ENCODE measurements around the gene ZFP36. TPM values are rescaled to one million over a fixed set of nuclear protein-coding genes. Genes with fewer than 3 reads are reported as not detected.

ZFP36 gene
- total and polyA plus RNA-seq, 4 donors: 41.2 to 655 (median 172) TPM

DNA sequence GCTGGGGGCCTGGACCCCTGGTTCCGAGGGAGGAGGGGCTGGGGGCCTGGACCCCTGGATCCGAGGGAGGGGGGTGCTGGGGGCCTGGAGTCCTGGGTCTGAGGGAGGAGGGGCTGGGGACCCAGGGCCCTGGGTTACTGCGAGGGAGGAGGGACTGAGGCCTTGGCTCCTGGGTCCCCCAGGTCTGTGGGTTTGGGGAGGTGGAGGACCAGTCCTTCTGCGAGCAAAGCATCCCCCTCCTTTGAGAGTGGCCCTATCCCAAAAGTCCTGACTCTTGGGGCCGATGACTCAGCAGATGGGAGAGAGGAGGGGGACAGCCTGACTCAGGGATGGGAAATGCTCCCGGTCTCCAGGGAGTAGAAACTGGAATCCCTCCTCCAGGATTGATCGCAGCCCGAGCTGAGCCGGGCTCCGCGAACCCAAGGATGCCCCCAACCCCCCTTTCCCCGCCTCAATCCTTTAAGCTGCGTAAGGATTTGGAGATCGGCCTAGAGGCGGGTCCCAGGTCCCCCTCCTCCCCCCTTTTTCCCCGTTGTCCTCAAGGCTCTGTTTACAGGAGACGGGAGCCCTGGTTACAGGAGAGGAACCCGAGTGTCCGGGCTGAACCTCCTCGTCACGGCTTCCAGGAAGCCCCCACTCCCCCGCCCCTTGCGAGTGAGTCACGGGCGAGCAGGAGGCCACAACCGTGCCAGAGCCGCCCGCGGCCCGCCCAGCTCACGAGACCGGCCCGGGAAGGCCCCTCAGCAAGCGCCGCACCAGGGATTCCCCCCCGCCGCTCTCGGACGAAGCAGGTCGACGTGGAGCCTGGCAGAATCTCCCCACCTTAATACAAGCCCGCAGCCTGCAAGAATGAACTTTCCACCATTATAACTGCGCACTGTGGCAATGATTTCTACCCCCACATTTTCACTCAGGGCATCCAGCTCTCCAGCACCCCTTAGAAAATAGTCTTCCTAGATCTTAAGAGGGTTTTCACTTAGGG lies 3.0 kb upstream of the ZFP36 start:
- Histone ChIP-seq H3K4me3 (peak overlapping the region; percentile 14), H3K36me3 (ENCODE audit: control insufficient read depth in 4 of 4, insufficient read depth in 4 of 4, low read length in 4 of 4) (peaks cover 0 to 12% (median 7%) of the 10 kb centered on the region in 4 donors), H3K27ac (ENCODE audit: low read depth in 1 of 2, low read length in 1 of 2) (peak overlapping the region; percentile 93 to 100), H3K9me3 (ENCODE audit: control insufficient read depth in 4 of 4, insufficient read depth in 3 of 4, low read length in 3 of 4) (no peaks in the 10 kb centered on the region), H3K4me1 (ENCODE audit: control insufficient read depth in 5 of 5, insufficient read depth in 5 of 5, low read length in 5 of 5) (peaks cover 0 to 29% (median 12%) of the 10 kb centered on the region in 5 donors), H3K27me3 (ENCODE audit: control insufficient read depth in 3 of 3, insufficient read depth in 3 of 3, low read length in 2 of 3) (no peaks in the 10 kb centered on the region), H3K9ac (ENCODE audit: insufficient read depth in 1 of 2, low read length in 2 of 2) (peak overlapping the region; percentile 72 to 86)
- WGBS, 2 donors: 1% methylated on average over 43 of the region's 43 CpGs
- TF ChIP-seq, protein P1, sequence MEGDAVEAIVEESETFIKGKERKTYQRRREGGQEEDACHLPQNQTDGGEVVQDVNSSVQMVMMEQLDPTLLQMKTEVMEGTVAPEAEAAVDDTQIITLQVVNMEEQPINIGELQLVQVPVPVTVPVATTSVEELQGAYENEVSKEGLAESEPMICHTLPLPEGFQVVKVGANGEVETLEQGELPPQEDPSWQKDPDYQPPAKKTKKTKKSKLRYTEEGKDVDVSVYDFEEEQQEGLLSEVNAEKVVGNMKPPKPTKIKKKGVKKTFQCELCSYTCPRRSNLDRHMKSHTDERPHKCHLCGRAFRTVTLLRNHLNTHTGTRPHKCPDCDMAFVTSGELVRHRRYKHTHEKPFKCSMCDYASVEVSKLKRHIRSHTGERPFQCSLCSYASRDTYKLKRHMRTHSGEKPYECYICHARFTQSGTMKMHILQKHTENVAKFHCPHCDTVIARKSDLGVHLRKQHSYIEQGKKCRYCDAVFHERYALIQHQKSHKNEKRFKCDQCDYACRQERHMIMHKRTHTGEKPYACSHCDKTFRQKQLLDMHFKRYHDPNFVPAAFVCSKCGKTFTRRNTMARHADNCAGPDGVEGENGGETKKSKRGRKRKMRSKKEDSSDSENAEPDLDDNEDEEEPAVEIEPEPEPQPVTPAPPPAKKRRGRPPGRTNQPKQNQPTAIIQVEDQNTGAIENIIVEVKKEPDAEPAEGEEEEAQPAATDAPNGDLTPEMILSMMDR (IDR thresholded peaks at IDR 0.05; ENCODE audit: control extremely low read depth, extremely low read depth): no peak
- DNase-seq (peak; percentile 95 to 97 (median 97)), ATAC-seq (ENCODE audit: insufficient read depth, low FRiP score) (peak; percentile 51)

DNA sequence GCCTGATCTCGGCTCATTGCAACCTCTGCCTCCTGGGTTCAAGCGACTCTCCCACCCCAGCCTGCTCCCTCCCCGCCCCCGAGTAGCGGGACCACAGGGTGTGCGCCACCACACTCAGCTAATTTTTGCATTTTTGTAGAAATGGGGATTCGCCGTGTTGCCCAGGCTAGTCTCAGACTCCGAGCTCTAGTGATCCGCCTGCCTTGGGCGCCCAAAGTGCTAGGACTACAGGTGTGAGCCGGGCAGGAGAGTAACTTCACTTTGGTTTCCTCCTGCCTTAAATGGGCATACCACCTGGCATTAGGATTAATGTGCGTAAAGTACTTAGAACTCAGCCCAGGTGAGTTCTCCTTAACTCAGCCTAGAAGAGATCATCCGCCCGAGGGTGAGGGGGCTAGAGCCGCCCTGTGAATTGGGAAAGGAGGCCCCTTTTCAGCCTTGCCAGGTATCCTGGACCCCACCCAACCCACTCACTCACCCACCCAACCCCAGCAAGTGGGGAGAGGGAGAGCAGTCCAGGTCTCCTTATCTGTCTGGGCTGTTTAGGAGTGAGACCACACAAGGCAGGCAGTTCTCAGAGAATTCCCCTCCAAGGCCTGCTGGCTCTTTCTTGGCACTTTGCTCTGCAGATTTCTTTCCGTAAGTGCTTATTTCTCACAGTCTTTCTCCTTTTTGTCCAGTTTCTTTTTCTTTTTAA lies 1.2 kb upstream of the ZFP36 start:
- no peak overlapping the region for H3K9ac ChIP-seq (ENCODE audit: insufficient read depth in 1 of 2, low read length in 2 of 2)
- H3K4me3 ChIP-seq: no peak overlapping the region
- H3K27me3 ChIP-seq (ENCODE audit: control insufficient read depth in 3 of 3, insufficient read depth in 3 of 3, low read length in 2 of 3): no peaks in the 10 kb centered on the region
- DNase-seq: no peak
- peaks cover 0 to 12% (median 6%) of the 10 kb centered on the region in 4 donors for H3K36me3 ChIP-seq (ENCODE audit: control insufficient read depth in 4 of 4, insufficient read depth in 4 of 4, low read length in 4 of 4)
- peaks cover 0 to 39% (median 14%) of the 10 kb centered on the region in 5 donors for H3K4me1 ChIP-seq (ENCODE audit: control insufficient read depth in 5 of 5, insufficient read depth in 5 of 5, low read length in 5 of 5)
- H3K9me3 ChIP-seq (ENCODE audit: control insufficient read depth in 4 of 4, insufficient read depth in 3 of 4, low read length in 3 of 4): no peaks in the 10 kb centered on the region
- TF ChIP-seq, protein P1 (IDR thresholded peaks at IDR 0.05; ENCODE audit: control extremely low read depth, extremely low read depth): no peak
- 89 to 91% methylated on average over 17 of the region's 17 CpGs for WGBS, 2 donors
- no peak for ATAC-seq (ENCODE audit: insufficient read depth, low FRiP score)
- H3K27ac ChIP-seq (ENCODE audit: low read depth in 1 of 2, low read length in 1 of 2): peak overlapping the region; percentile 55 to 97

DNA sequence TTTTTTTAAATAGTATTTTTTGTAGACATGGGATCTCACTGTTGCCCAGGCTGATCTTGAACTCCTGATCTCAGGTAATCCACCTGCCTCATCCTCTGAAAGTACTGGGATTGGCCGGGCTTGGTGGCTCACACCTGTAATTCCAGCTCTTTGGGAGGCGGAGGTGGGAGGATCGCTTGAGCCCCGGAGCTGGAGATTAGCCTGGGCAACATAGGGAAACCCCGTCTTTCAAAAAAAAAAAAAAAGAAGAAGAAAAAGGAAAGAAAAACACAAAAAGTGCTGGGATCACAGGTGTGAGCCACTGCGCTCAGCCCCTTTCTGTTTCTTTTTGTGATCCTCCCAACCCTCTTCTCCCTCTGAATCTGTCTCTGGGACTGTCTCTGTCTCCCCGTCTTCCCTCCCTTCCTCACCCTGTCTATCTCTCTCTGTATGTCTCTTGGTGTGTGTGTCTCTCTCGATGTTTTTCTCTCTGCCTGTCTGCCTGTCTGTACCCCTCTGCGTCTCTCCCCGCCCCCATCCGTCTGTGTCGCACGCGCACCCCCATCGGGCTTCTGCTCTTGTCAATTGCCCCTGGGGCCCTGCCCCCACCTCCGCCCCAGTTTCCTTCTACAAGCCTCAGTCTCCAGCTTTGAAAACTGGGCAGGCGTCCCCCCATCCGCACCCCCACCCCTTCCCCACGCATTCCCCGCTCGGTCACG lies 540 bp upstream of the ZFP36 start:
- DNase-seq (no peak), ATAC-seq (ENCODE audit: insufficient read depth, low FRiP score) (no peak)
- no peaks in the 10 kb centered on the region for H3K9me3 ChIP-seq (ENCODE audit: control insufficient read depth in 4 of 4, insufficient read depth in 3 of 4, low read length in 3 of 4)
- H3K27me3 ChIP-seq (ENCODE audit: control insufficient read depth in 3 of 3, insufficient read depth in 3 of 3, low read length in 2 of 3): no peaks in the 10 kb centered on the region
- H3K27ac ChIP-seq (ENCODE audit: low read depth in 1 of 2, low read length in 1 of 2): peak overlapping the region; percentile 55 to 97
- H3K4me1 ChIP-seq (ENCODE audit: control insufficient read depth in 5 of 5, insufficient read depth in 5 of 5, low read length in 5 of 5): peaks cover 0 to 46% (median 16%) of the 10 kb centered on the region in 5 donors
- TF ChIP-seq, protein P1 (IDR thresholded peaks at IDR 0.05; ENCODE audit: control extremely low read depth, extremely low read depth): no peak
- H3K36me3 ChIP-seq (ENCODE audit: control insufficient read depth in 4 of 4, insufficient read depth in 4 of 4, low read length in 4 of 4): peaks cover 0 to 12% (median 6%) of the 10 kb centered on the region in 4 donors
- peak overlapping the region; percentile 42 for H3K4me3 ChIP-seq
- 13 to 17% methylated on average over 22 of the region's 22 CpGs for WGBS, 2 donors
- peak overlapping the region in 1 of 2 donors; percentile 17 for H3K9ac ChIP-seq (ENCODE audit: insufficient read depth in 1 of 2, low read length in 2 of 2)
